ENCODE data around the gene PLAA.

PLAA gene

DNA sequence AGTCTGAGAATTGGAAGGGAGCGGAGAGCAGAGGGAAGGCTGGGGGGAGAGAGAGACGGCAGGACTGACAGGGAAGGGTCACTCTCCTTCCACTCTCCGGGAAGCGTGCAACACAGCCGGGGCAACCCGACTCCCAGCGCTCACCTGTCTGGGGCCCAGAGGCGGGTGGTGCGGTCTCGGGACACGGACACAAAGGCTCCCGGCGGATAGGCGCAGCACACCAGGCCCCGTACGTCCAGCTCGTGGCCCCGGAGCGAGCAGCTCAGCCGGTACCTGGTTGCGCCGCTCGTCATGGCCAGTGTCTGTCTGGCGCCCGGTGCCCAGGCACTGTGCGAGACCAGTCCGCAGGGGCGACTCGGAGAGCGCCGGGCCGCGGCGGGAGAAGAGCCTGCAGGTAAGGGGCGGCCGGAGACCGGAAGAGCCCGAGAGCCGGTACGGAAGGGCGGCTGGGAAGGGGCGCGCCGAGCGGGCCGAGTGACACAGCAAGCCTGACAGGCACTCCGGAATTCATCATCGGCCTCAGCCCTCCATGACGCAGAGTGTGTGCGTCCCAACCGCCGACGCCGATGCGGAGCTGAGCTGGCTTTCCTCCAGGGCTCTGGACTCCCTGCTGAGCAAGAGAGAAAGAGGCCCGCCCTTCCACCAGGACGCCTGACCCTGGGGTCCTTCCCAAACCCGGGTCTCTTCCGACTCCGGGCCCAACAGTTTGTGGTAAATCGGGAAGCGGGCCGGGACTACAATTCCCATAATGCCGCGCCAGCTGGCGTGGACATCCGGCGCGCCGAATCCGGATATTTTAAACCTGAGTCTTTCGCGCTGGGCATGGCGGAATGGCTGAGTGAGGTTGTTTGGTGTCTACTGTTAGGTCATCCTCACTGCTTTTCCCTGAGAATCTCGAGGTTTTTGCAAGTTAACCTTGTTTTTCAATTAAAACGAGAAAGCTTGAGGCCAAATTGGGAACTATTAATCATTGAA is at the start of gene PLAA:
Gene PLAA (minus strand): TSS at position 490 of the 975 bp plus-strand sequence. CDS start 197 bp downstream, at position 293.
- H3K4me1 ChIP-seq (ENCODE audit: control insufficient read depth in 2 of 2, insufficient read depth in 2 of 2, low read length in 2 of 2) = peaks cover 11 to 22% of the 10 kb centered on the region in 2 donors
- H3K27me3 ChIP-seq (ENCODE audit: control insufficient read depth in 2 of 2, insufficient read depth in 2 of 2, low read length in 2 of 2) = no peaks in the 10 kb centered on the region
- no peaks in the 10 kb centered on the region for H3K36me3 ChIP-seq (ENCODE audit: control insufficient read depth in 2 of 2, insufficient read depth in 2 of 2, low read length in 2 of 2)
- peak within 1 kb of the TSS; percentile 97 for H3K9ac ChIP-seq (ENCODE audit: low read depth in 1 of 2, low read length in 2 of 2)
- peak within 1 kb of the TSS; percentile 97 to 99 for H3K4me3 ChIP-seq (ENCODE audit: low read length in 2 of 2)
- H3K9me3 ChIP-seq (ENCODE audit: control insufficient read depth in 2 of 2, low read length in 2 of 2) = no peaks in the 10 kb centered on the region
- peak within 1 kb of the TSS; percentile 94 to 98 for H3K27ac ChIP-seq (ENCODE audit: low read depth in 2 of 2, low read length in 2 of 2)

DNA sequence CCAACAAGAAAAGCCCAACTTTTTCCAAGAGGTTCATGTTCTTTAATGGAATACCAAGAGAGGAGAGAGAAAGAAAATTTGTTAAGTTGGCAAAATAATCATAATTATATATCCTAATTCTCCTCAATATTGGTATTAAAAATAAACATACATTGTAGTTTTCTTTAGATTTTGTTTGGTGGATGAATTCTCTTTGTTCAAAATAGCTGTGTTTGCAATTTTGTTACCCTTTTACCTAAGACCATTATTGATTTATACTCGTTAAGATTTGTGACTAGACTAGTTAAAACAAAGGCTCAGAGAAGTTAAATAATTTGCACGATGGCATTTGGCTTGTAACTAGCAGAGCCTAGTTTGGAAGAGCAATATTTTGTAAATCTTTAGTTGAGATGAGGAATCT is 48.8 kb upstream of the PLAA start:
- Histone ChIP-seq H3K9ac (ENCODE audit: low read depth in 1 of 2, low read length in 2 of 2) (no peak overlapping the region), H3K4me3 (ENCODE audit: low read length in 2 of 2) (no peak overlapping the region), H3K9me3 (ENCODE audit: control insufficient read depth in 2 of 2, low read length in 2 of 2) (no peaks in the 10 kb centered on the region), H3K27me3 (ENCODE audit: control insufficient read depth in 2 of 2, insufficient read depth in 2 of 2, low read length in 2 of 2) (no peaks in the 10 kb centered on the region), H3K36me3 (ENCODE audit: control insufficient read depth in 2 of 2, insufficient read depth in 2 of 2, low read length in 2 of 2) (peaks cover 14 to 19% of the 10 kb centered on the region in 2 donors), H3K4me1 (ENCODE audit: control insufficient read depth in 2 of 2, insufficient read depth in 2 of 2, low read length in 2 of 2) (no peaks in the 10 kb centered on the region), H3K27ac (ENCODE audit: low read depth in 2 of 2, low read length in 2 of 2) (no peak overlapping the region)

- H3K9ac ChIP-seq (ENCODE audit: low read depth in 1 of 2, low read length in 2 of 2) = no peak overlapping the region
- H3K36me3 ChIP-seq (ENCODE audit: control insufficient read depth in 2 of 2, insufficient read depth in 2 of 2, low read length in 2 of 2) = peaks cover 11 to 13% of the 10 kb centered on the region in 2 donors
These were observed 36.3 kb upstream of the PLAA start for GRCh38 chr9:26983340-26983739.

DNA sequence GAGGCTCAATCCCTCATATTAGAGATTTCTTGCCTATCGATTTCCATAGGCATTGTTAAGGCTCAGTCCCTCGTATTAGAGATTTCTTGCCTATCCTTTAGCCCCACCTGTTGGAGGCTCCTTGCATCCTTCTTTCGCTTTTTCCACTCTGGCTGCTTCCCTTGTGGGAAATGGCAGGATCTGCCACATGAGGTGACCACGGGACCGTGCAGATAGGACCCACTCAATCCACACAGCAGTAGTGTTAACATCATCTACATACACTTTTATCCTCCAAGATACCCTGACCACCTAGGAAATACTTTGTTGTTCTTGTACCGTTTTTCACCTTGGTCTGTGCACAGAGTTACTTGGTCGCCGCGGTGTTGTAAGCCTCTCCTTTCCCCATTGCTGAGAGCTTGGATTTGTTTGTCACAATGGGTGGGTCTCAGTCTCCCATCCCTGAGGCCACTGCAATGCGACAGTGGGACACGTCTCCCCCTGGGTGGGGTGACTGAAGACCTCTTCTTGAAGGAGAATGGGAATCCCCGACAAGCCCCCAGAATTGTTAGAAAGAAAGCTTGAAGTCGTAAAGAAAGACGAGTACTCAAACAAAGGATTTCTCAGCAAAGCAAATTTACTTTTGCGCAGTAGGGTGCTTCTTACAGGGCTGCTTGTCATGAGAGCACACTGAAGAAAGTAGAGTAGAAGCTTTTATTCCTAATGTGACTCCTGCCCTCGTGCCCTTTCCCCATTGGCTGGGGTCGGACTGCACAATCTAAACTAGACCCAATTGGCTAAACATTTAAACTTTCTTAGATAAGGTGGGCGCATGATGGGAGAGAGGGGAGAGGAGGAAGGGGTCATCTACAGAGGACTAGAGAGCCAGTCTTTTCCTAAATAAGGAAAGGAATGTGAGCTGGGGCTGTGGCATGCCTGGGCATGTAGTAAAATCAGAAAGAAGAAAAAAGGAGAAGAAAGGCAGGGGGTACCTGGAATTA is 29.0 kb upstream of the PLAA start:
- no peak overlapping the region for H3K27ac ChIP-seq (ENCODE audit: low read depth in 2 of 2, low read length in 2 of 2)
- peaks cover 0 to 3% of the 10 kb centered on the region in 2 donors for H3K36me3 ChIP-seq (ENCODE audit: control insufficient read depth in 2 of 2, insufficient read depth in 2 of 2, low read length in 2 of 2)
- H3K9me3 ChIP-seq (ENCODE audit: control insufficient read depth in 2 of 2, low read length in 2 of 2) = no peaks in the 10 kb centered on the region
- no peaks in the 10 kb centered on the region for H3K27me3 ChIP-seq (ENCODE audit: control insufficient read depth in 2 of 2, insufficient read depth in 2 of 2, low read length in 2 of 2)
- no peaks in the 10 kb centered on the region for H3K4me1 ChIP-seq (ENCODE audit: control insufficient read depth in 2 of 2, insufficient read depth in 2 of 2, low read length in 2 of 2)
- H3K9ac ChIP-seq (ENCODE audit: low read depth in 1 of 2, low read length in 2 of 2) = no peak overlapping the region
- H3K4me3 ChIP-seq (ENCODE audit: low read length in 2 of 2) = no peak overlapping the region

More at GRCh38 chr9:26983340-26983739, 36.3 kb upstream of the PLAA start:
- H3K27me3 ChIP-seq (ENCODE audit: control insufficient read depth in 2 of 2, insufficient read depth in 2 of 2, low read length in 2 of 2) = no peaks in the 10 kb centered on the region
- H3K9me3 ChIP-seq (ENCODE audit: control insufficient read depth in 2 of 2, low read length in 2 of 2) = no peaks in the 10 kb centered on the region
- H3K27ac ChIP-seq (ENCODE audit: low read depth in 2 of 2, low read length in 2 of 2) = no peak overlapping the region
- no peak overlapping the region for H3K4me3 ChIP-seq (ENCODE audit: low read length in 2 of 2)
- no peaks in the 10 kb centered on the region for H3K4me1 ChIP-seq (ENCODE audit: control insufficient read depth in 2 of 2, insufficient read depth in 2 of 2, low read length in 2 of 2)

DNA sequence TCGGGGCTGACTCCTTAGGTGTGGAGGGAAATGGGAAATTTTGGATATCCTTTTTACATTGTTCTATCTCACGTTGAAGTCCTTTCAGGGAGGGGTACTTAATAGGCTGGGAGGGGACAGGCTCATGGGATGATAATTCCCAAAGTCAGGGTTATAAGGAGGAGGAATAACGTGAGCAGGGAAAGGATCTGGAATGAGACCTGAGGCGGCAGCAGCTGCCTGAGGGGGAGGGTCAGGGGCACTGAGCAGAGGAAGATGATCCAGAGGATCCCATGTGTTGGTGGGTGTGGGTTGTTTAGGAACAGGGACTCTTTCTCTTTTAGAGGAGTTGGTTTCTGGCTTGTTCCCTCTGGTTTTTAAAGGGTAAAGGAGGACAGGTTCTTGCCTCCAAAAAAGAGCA is 27.9 kb upstream of the PLAA start:
- H3K36me3 ChIP-seq (ENCODE audit: control insufficient read depth in 2 of 2, insufficient read depth in 2 of 2, low read length in 2 of 2) = peaks cover 0 to under 1% of the 10 kb centered on the region in 2 donors
- H3K27me3 ChIP-seq (ENCODE audit: control insufficient read depth in 2 of 2, insufficient read depth in 2 of 2, low read length in 2 of 2) = no peaks in the 10 kb centered on the region
- no peak overlapping the region for H3K9ac ChIP-seq (ENCODE audit: low read depth in 1 of 2, low read length in 2 of 2)
- H3K27ac ChIP-seq (ENCODE audit: low read depth in 2 of 2, low read length in 2 of 2) = no peak overlapping the region
- no peak overlapping the region for H3K4me3 ChIP-seq (ENCODE audit: low read length in 2 of 2)
- H3K9me3 ChIP-seq (ENCODE audit: control insufficient read depth in 2 of 2, low read length in 2 of 2) = no peaks in the 10 kb centered on the region
- no peaks in the 10 kb centered on the region for H3K4me1 ChIP-seq (ENCODE audit: control insufficient read depth in 2 of 2, insufficient read depth in 2 of 2, low read length in 2 of 2)

DNA sequence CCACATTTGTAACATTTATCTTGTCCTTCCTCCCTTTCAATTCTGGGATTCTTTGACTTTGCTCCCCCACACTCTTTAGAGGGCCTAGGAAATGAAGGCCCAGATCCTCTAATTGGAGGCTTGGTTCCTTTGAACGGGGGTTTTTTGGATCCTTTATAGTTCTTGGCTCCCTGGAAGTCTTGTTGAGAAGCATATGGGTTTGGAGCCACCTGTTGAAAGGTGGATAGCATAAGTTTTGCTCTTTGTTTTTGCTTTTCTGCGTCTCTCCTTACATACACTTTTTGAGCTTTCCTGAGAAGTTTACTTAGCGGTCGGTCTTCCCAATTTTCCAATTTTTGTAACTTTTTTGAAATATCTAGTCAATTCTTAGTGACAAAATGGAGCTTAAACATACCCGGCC is 26.9 kb upstream of the PLAA start:
- Histone ChIP-seq H3K4me1 (ENCODE audit: control insufficient read depth in 2 of 2, insufficient read depth in 2 of 2, low read length in 2 of 2) (no peaks in the 10 kb centered on the region), H3K27me3 (ENCODE audit: control insufficient read depth in 2 of 2, insufficient read depth in 2 of 2, low read length in 2 of 2) (no peaks in the 10 kb centered on the region), H3K9me3 (ENCODE audit: control insufficient read depth in 2 of 2, low read length in 2 of 2) (no peaks in the 10 kb centered on the region), H3K27ac (ENCODE audit: low read depth in 2 of 2, low read length in 2 of 2) (no peak overlapping the region), H3K36me3 (ENCODE audit: control insufficient read depth in 2 of 2, insufficient read depth in 2 of 2, low read length in 2 of 2) (no peaks in the 10 kb centered on the region), H3K9ac (ENCODE audit: low read depth in 1 of 2, low read length in 2 of 2) (no peak overlapping the region), H3K4me3 (ENCODE audit: low read length in 2 of 2) (no peak overlapping the region)

DNA sequence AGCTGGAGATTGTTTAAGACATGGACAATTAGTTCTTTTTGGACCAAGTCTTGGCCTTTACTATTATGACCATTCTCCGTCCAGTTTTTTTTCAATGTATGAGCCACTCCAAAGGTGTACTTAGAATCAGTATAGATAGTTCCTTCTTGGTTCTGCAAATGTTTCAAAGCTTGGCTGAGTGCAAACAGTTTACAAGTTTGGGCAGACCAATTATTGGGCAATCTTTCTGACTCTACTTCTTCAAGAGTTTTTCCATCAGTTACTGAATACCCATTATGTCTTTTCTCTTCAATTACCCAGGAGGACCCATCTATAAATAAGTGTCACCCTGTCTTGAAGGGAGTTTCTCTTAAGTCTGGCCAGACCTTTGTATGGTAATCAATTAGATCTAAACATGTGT is 24.7 kb upstream of the PLAA start:
- Histone ChIP-seq H3K4me3 (ENCODE audit: low read length in 2 of 2) (no peak overlapping the region), H3K9ac (ENCODE audit: low read depth in 1 of 2, low read length in 2 of 2) (no peak overlapping the region), H3K36me3 (ENCODE audit: control insufficient read depth in 2 of 2, insufficient read depth in 2 of 2, low read length in 2 of 2) (no peaks in the 10 kb centered on the region), H3K9me3 (ENCODE audit: control insufficient read depth in 2 of 2, low read length in 2 of 2) (no peaks in the 10 kb centered on the region), H3K27ac (ENCODE audit: low read depth in 2 of 2, low read length in 2 of 2) (no peak overlapping the region), H3K4me1 (ENCODE audit: control insufficient read depth in 2 of 2, insufficient read depth in 2 of 2, low read length in 2 of 2) (no peaks in the 10 kb centered on the region), H3K27me3 (ENCODE audit: control insufficient read depth in 2 of 2, insufficient read depth in 2 of 2, low read length in 2 of 2) (no peaks in the 10 kb centered on the region)

DNA sequence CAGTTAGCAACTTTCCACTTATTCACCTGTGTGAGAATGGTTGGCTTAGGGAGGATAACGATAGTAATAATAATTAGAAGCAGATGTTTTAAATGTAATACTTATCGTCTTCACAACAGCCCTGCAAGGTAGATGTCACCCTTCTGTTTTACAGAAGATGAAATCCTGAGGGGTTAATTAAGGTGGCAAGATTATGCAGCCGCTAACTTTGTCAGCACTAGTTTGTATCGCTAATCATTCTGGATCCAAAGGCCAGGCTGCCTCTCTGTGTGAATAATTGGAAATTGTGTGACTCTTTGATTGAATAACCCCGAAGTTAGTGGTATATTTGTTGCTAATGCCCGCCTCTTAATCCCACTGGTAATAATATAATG is 9.8 kb upstream of the PLAA start:
- no peaks in the 10 kb centered on the region for H3K27me3 ChIP-seq (ENCODE audit: control insufficient read depth in 2 of 2, insufficient read depth in 2 of 2, low read length in 2 of 2)
- peak overlapping the region; percentile 85 to 86 for H3K9ac ChIP-seq (ENCODE audit: low read depth in 1 of 2, low read length in 2 of 2)
- peak overlapping the region; percentile 71 to 90 for H3K27ac ChIP-seq (ENCODE audit: low read depth in 2 of 2, low read length in 2 of 2)
- H3K4me3 ChIP-seq (ENCODE audit: low read length in 2 of 2) = peak overlapping the region; percentile 89 to 99
- H3K9me3 ChIP-seq (ENCODE audit: control insufficient read depth in 2 of 2, low read length in 2 of 2) = no peaks in the 10 kb centered on the region
- H3K36me3 ChIP-seq (ENCODE audit: control insufficient read depth in 2 of 2, insufficient read depth in 2 of 2, low read length in 2 of 2) = no peaks in the 10 kb centered on the region
- H3K4me1 ChIP-seq (ENCODE audit: control insufficient read depth in 2 of 2, insufficient read depth in 2 of 2, low read length in 2 of 2) = peaks cover 4 to 11% of the 10 kb centered on the region in 2 donors

GRCh38 chr9:26955921-26956859 is 9.1 kb upstream of the PLAA start, which contains the start of gene IFT74:
IFT74 (plus strand) TSS chr9:26956412; CDS start chr9:26961968, 5,556 bp downstream.
- Histone ChIP-seq H3K27ac (ENCODE audit: low read depth in 2 of 2, low read length in 2 of 2) (peak within 1 kb of the TSS; percentile 89 to 90), H3K27me3 (ENCODE audit: control insufficient read depth in 2 of 2, insufficient read depth in 2 of 2, low read length in 2 of 2) (no peaks in the 10 kb centered on the region), H3K4me1 (ENCODE audit: control insufficient read depth in 2 of 2, insufficient read depth in 2 of 2, low read length in 2 of 2) (peaks cover 4 to 11% of the 10 kb centered on the region in 2 donors), H3K9ac (ENCODE audit: low read depth in 1 of 2, low read length in 2 of 2) (peak within 1 kb of the TSS; percentile 85 to 86), H3K9me3 (ENCODE audit: control insufficient read depth in 2 of 2, low read length in 2 of 2) (no peaks in the 10 kb centered on the region), H3K4me3 (ENCODE audit: low read length in 2 of 2) (peak within 1 kb of the TSS; percentile 89 to 99), H3K36me3 (ENCODE audit: control insufficient read depth in 2 of 2, insufficient read depth in 2 of 2, low read length in 2 of 2) (no peaks in the 10 kb centered on the region)

All from mucosa of rectum (tissue), 2 donors.